ENCODE data around the gene HDAC4. TPM values are rescaled to one million over a fixed set of nuclear protein-coding genes. Genes with fewer than 3 reads are reported as not detected.

Gene HDAC4
- total RNA-seq, 2 experiments from 2014 or later: 22.6 to 24.5 TPM

GRCh38 chr2:239383759-239384156 is 17.1 kb downstream of the HDAC4 start:
- intact Hi-C loops (cut with micrococcal nuclease): no loop called here
- H3K27ac Mint-ChIP-seq: no peak overlapping the region
- H3K9me3 Mint-ChIP-seq: no peaks in the 10 kb centered on the region
- DNase-seq (no peak), ATAC-seq (no peak)
- CTCF ChIA-PET: interaction anchor here (1.4 kb wide), 1 partner anchor 13 kb away, joined by 3 read pairs; no protein-coding TSS in a partner anchor
- H3K4me3 Mint-ChIP-seq: no peak overlapping the region
- H3K27me3 Mint-ChIP-seq: no peaks in the 10 kb centered on the region
- peaks cover 26% of the 10 kb centered on the region for H3K4me1 Mint-ChIP-seq (ENCODE audit: low read depth)
- no peak for TF ChIP-seq CTCF (IDR thresholded peaks at IDR 0.05)
- H3K36me3 Mint-ChIP-seq (ENCODE audit: low read depth): peaks cover 2% of the 10 kb centered on the region
- POLR2A ChIA-PET: interaction anchor here (0.9 kb wide), 1 partner anchor 13 kb away, joined by 4 read pairs; no protein-coding TSS in a partner anchor

- intact Hi-C loops (cut with micrococcal nuclease): no loop called here
- CTCF ChIA-PET: interaction anchor here (1.4 to 2.5 kb wide), 2 partner anchors 14 to 239 kb away, joined by 3 to 8 read pairs; no protein-coding TSS in a partner anchor
- DNase-seq (no peak), ATAC-seq (no peak)
- TF ChIP-seq CTCF (IDR thresholded peaks at IDR 0.05): no peak
- Mint-ChIP-seq H3K4me1 (ENCODE audit: low read depth) (peaks cover 26% of the 10 kb centered on the region), H3K27me3 (no peaks in the 10 kb centered on the region), H3K36me3 (ENCODE audit: low read depth) (peaks cover 2% of the 10 kb centered on the region), H3K4me3 (no peak overlapping the region), H3K27ac (no peak overlapping the region), H3K9me3 (no peaks in the 10 kb centered on the region)
- POLR2A ChIA-PET: interaction anchor here (1.0 to 2.2 kb wide), 2 partner anchors 56 to 642 kb away, joined by 3 to 10 read pairs; partner anchors contain the start of gene NDUFA10
These were observed 17.6 kb downstream of the HDAC4 start for GRCh38 chr2:239383036-239383758.

GRCh38 chr2:239382384-239382880 is 18.4 kb downstream of the HDAC4 start:
- Mint-ChIP-seq H3K27ac (no peak overlapping the region), H3K4me3 (no peak overlapping the region), H3K27me3 (no peaks in the 10 kb centered on the region), H3K9me3 (no peaks in the 10 kb centered on the region), H3K36me3 (ENCODE audit: low read depth) (peaks cover 2% of the 10 kb centered on the region), H3K4me1 (ENCODE audit: low read depth) (peaks cover 26% of the 10 kb centered on the region)
- ChIA-PET POLR2A (interaction anchor here (1.0 to 2.2 kb wide), 4 partner anchors 20 to 643 kb away, joined by 3 to 10 read pairs (median 6); partner anchors contain the start of gene NDUFA10), CTCF (interaction anchor here (1.5 to 2.5 kb wide), 3 partner anchors 14 to 238 kb away, joined by 5 to 8 read pairs (median 6); no protein-coding TSS in a partner anchor)
- TF ChIP-seq CTCF (IDR thresholded peaks at IDR 0.05): no peak
- DNase-seq (no peak), ATAC-seq (no peak)
- intact Hi-C loops (cut with micrococcal nuclease): no loop called here

GRCh38 chr2:239381709-239382134 is 19.1 kb downstream of the HDAC4 start:
- Mint-ChIP-seq H3K27me3 (no peaks in the 10 kb centered on the region), H3K4me1 (ENCODE audit: low read depth) (peaks cover 26% of the 10 kb centered on the region), H3K27ac (peak overlapping the region; percentile 82), H3K36me3 (ENCODE audit: low read depth) (peaks cover 2% of the 10 kb centered on the region), H3K9me3 (no peaks in the 10 kb centered on the region), H3K4me3 (peak overlapping the region; percentile 63)
- DNase-seq (peak; percentile 56), ATAC-seq (peak; percentile 43)
- TF ChIP-seq CTCF (IDR thresholded peaks at IDR 0.05): no peak
- intact Hi-C loops (cut with micrococcal nuclease): no loop called here
- POLR2A ChIA-PET: interaction anchor here (0.7 to 2.2 kb wide), 5 partner anchors 19 to 126 kb away, joined by 3 to 10 read pairs (median 4); partner anchors contain the start of gene HDAC4
- CTCF ChIA-PET: interaction anchor here (1.0 to 2.5 kb wide), 7 partner anchors 15 to 237 kb away, joined by 3 to 9 read pairs (median 6); no protein-coding TSS in a partner anchor

All from activated CD8-positive, alpha-beta T cell treated with anti-CD3 and anti-CD28 coated beads for 36 hours (primary cell).